PC-3 (cell line): ENCODE data around the gene BOLA3. TPM values are rescaled to one million over a fixed set of nuclear protein-coding genes. Genes with fewer than 3 reads are reported as not detected.
A peak's percentile ranks its signal among the peaks of the same experiment; 100 is the strongest.

Experiments
- ATAC-seq: fragments of 200-7000 bp; cut with Tn5 transposase; 2 replicates; pipeline ENCODE4 v1.9.1; 2020; ENCODE audit warnings: mild to moderate bottlenecking, moderate library complexity
- Bru-seq: library from RNA; stranded (reverse); fragments of 400-500 nt; gene quantifications from one replicate; lab custom pipeline; 2021; lab: Mats Ljungman, UMichigan
- BruChase-seq, 2 experiments: library from RNA; stranded (reverse); fragments of 400-500 nt; gene quantifications; one replicate each; lab custom pipeline; 2021; lab: Mats Ljungman, UMichigan
- BruUV-seq: library from RNA; stranded (reverse); fragments of 400-500 nt; replicated peaks from 2 replicates; lab custom pipeline; 2021; lab: Mats Ljungman, UMichigan
- CTCF ChIA-PET: fragments of 300-600 bp; sonication (Branson Sonifier 250); formaldehyde crosslinking; loops from one replicate; lab custom pipeline; 2022; ENCODE audit warnings: antibody characterized with exemption; lab: Charles Lee
- POLR2A ChIA-PET: fragments of 300-600 bp; sonication (Branson Sonifier 250); formaldehyde crosslinking; loops from one replicate; lab custom pipeline; 2022; ENCODE audit warnings: antibody characterized with exemption; ENCODE audit not compliant: unreplicated experiment; lab: Charles Lee
- DNase-seq: peaks from one replicate; pipeline ENCODE4 v3.0.0-alpha.2; 2015
- H2AFZ ChIP-seq: fragments of 300-600 bp; sonication (generic); 2 replicates; pipeline ENCODE4 v1.6.0; 2016; ENCODE audit warnings: antibody characterized with exemption, low read length
- H3F3A ChIP-seq: fragments of 300-600 bp; sonication (generic); one replicate; pipeline ENCODE4 v1.6.0; 2017; ENCODE audit warnings: antibody characterized with exemption, low read length, control low read depth, mild to moderate bottlenecking; ENCODE audit not compliant: unreplicated experiment
- H3K27ac ChIP-seq: fragments of 300-600 bp; sonication (generic); 2 replicates; pipeline ENCODE4 v1.5.1; 2016; ENCODE audit warnings: mild to moderate bottlenecking, low read length
- H3K27me3 ChIP-seq: fragments of 300-600 bp; sonication (generic); 2 replicates; pipeline ENCODE4 v1.6.1; 2016; ENCODE audit warnings: low read length, mixed read lengths
- H3K36me3 ChIP-seq: fragments of 300-600 bp; sonication (generic); 2 replicates; pipeline ENCODE4 v1.6.1; 2016; ENCODE audit warnings: low read depth, mixed run types, low read length, mixed read lengths
- H3K4me1 ChIP-seq: fragments of 300-600 bp; sonication (generic); 2 replicates; pipeline ENCODE4 v1.5.1; 2016; ENCODE audit warnings: low read length; ENCODE audit not compliant: insufficient read depth
- H3K4me2 ChIP-seq: fragments of 300-600 bp; sonication (generic); 2 replicates; pipeline ENCODE4 v1.6.0; 2016; ENCODE audit warnings: low read length
- H3K4me3 ChIP-seq: fragments of 300-600 bp; sonication (generic); 2 replicates; pipeline ENCODE4 v1.5.1; 2016; ENCODE audit warnings: mild to moderate bottlenecking, low read length, mixed read lengths
- H3K79me2 ChIP-seq: fragments of 300-600 bp; sonication (generic); 2 replicates; pipeline ENCODE4 v1.6.1; 2017; ENCODE audit warnings: low read length, mixed read lengths
- H3K9ac ChIP-seq: fragments of 300-600 bp; sonication (generic); 2 replicates; pipeline ENCODE4 v1.6.0; 2016; ENCODE audit warnings: mild to moderate bottlenecking, low read length
- H3K9me2 ChIP-seq: fragments of 300-600 bp; sonication (generic); replicated peaks from 2 replicates; pipeline ENCODE4 v1.6.1; 2016; ENCODE audit warnings: mixed run types, low read length, mixed read lengths
- H3K9me3 ChIP-seq: fragments of 300-600 bp; sonication (generic); 2 replicates; pipeline ENCODE4 v1.6.1; 2016; ENCODE audit warnings: low read length, mixed read lengths
- H4K20me1 ChIP-seq: fragments of 300-600 bp; sonication (generic); 2 replicates; pipeline ENCODE4 v1.6.1; 2016; ENCODE audit warnings: low read length, mixed read lengths
- EZH2 ChIP-seq: fragments of 300-600 bp; sonication (generic); IDR thresholded peaks from one replicate; pipeline ENCODE4 v1.6.1; 2017; ENCODE audit warnings: antibody characterized with exemption, mild to moderate bottlenecking, low read length; ENCODE audit not compliant: unreplicated experiment
- EZH2phosphoT487 ChIP-seq: fragments of 300-600 bp; sonication (generic); IDR thresholded peaks from 2 replicates; pipeline ENCODE4 v1.6.1; 2018; ENCODE audit warnings: mild to moderate bottlenecking, antibody characterized with exemption, low read length, borderline replicate concordance
- intact Hi-C: fragments of 100-400 bp; cut with micrococcal nuclease; formaldehyde crosslinking; loops from 2 replicates; pipeline ENCODE4 v1.9.0; 2023
- long read RNA-seq: library from polyadenylated mRNA; unstranded; transcript quantifications from one replicate; pipeline ENCODE4 v2.0.0, GENCODE V29; 2021; ENCODE audit not compliant: unreplicated experiment
- total RNA-seq: library from RNA; depleted of rRNA; stranded (reverse); fragments of >200 nt; gene quantifications from 2 replicates; pipeline ENCODE4 v1.2.3, GENCODE V29; 2014; rRNA removed
- TF ChIP-seq, protein P1 (sequence below): fragments of 300-600 bp; sonication (generic); conservative IDR thresholded peaks from 2 replicates; pipeline ENCODE4 v1.5.1; 2017; ENCODE audit warnings: antibody characterized with exemption, low read depth, mild to moderate bottlenecking, low read length

Gene BOLA3, protein sequence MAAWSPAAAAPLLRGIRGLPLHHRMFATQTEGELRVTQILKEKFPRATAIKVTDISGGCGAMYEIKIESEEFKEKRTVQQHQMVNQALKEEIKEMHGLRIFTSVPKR
- 60.9 and 104 TPM in 2 replicates for total RNA-seq
- percentile 54 among the genes with signal in this experiment for Bru-seq, nascent RNA
- percentile 52 among the genes with signal in this experiment for BruChase-seq, experiment 1, labeled RNA remaining after a 6-hour chase
- BruChase-seq, experiment 2, labeled RNA remaining after a 2-hour chase = percentile 45 among the genes with signal in this experiment
- long read RNA-seq, transcript BOLA3-204 (3 exons, 667 nt) = minor isoform, 11 of 65 reads
- long read RNA-seq, transcript BOLA3-201 (3 exons, 444 nt) = major isoform, 22 of 65 reads
- long read RNA-seq, transcript BOLA3-202 (4 exons, 639 nt) = minor isoform, 19 of 65 reads
- long read RNA-seq, transcript BOLA3-205 (2 exons, 2,982 nt) = minor isoform, 10 of 65 reads
- long read RNA-seq, partial matches to known transcripts = 2 of 65 reads
- long read RNA-seq, other reads (novel, unspliced or antisense) = 1 of 65 reads

- H3K9ac ChIP-seq = peak within 1 kb of the TSS; percentile 94
- peak within 1 kb of the TSS; percentile 95 for H3K4me2 ChIP-seq
These were observed at the start of gene BOLA3 for GRCh38 chr2:74147727-74148456. Gene BOLA3, minus strand, starts transcription at chr2:74147912. Its CDS starts 38 bp downstream, at chr2:74147874.

GRCh38 chr2:74197049-74197448 lies 49.3 kb upstream of the BOLA3 start:
- Histone ChIP-seq H3F3A (no peaks in the 10 kb centered on the region), H3K36me3 (no peaks in the 10 kb centered on the region; the same call in 1 of the 2 replicates), H3K79me2 (peaks cover 36% of the 10 kb centered on the region), H3K4me3 (no peak overlapping the region), H3K9me3 (no peaks in the 10 kb centered on the region), H4K20me1 (peaks cover 29% of the 10 kb centered on the region), H3K4me1 (peaks cover 26% of the 10 kb centered on the region), H3K4me2 (no peak overlapping the region), H3K9me2 (no peaks in the 10 kb centered on the region), H3K27ac (no peak overlapping the region), H3K9ac (no peak overlapping the region), H3K27me3 (no peaks in the 10 kb centered on the region), H2AFZ (no peak overlapping the region)
- CTCF ChIA-PET = no interaction called here
- TF ChIP-seq, protein P1, sequence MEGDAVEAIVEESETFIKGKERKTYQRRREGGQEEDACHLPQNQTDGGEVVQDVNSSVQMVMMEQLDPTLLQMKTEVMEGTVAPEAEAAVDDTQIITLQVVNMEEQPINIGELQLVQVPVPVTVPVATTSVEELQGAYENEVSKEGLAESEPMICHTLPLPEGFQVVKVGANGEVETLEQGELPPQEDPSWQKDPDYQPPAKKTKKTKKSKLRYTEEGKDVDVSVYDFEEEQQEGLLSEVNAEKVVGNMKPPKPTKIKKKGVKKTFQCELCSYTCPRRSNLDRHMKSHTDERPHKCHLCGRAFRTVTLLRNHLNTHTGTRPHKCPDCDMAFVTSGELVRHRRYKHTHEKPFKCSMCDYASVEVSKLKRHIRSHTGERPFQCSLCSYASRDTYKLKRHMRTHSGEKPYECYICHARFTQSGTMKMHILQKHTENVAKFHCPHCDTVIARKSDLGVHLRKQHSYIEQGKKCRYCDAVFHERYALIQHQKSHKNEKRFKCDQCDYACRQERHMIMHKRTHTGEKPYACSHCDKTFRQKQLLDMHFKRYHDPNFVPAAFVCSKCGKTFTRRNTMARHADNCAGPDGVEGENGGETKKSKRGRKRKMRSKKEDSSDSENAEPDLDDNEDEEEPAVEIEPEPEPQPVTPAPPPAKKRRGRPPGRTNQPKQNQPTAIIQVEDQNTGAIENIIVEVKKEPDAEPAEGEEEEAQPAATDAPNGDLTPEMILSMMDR = no peak
- no peak for TF ChIP-seq EZH2
- TF ChIP-seq EZH2phosphoT487 = no peak
- intact Hi-C loops = loop anchor here (5.0 kb wide), 1 partner anchor 260 kb away; the partner anchor contains the start of genes INO80B and WBP1
- BruUV-seq = no TSS peak
- ATAC-seq = no peak
- DNase-seq = no peak
- POLR2A ChIA-PET = no interaction called here

More at GRCh38 chr2:74147727-74148456, at the start of gene BOLA3:
- peak within 1 kb of the TSS; percentile 95 for H2AFZ ChIP-seq
- ChIA-PET CTCF (interaction anchor here (0.6 to 1.0 kb wide), 4 partner anchors 27 to 411 kb away, joined by 3 read pairs; partner anchors contain the start of genes MTHFD2 and TPRKB), POLR2A (no interaction called here)
- H3K36me3 ChIP-seq = 0 out of 2 replicates have a peak, but pooled peaks cover 9% of the 10 kb centered on the region
- H4K20me1 ChIP-seq = no peaks in the 10 kb centered on the region
- no peaks in the 10 kb centered on the region for H3K9me3 ChIP-seq
- peak; percentile 79 for DNase-seq
- peaks cover 13% of the 10 kb centered on the region for H3K4me1 ChIP-seq
- TF ChIP-seq, protein P1 = peak; percentile 75
- TF ChIP-seq EZH2 = no peak
- intact Hi-C loops = no loop called here
- H3K27me3 ChIP-seq = no peaks in the 10 kb centered on the region
- BruUV-seq = TSS peak; percentile 77
- H3K4me3 ChIP-seq = peak within 1 kb of the TSS; percentile 99
- H3K27ac ChIP-seq = peak within 1 kb of the TSS; percentile 13; the same call in 1 of the 2 replicates
- peaks cover 16% of the 10 kb centered on the region for H3K79me2 ChIP-seq
- no peaks in the 10 kb centered on the region for H3K9me2 ChIP-seq
- peak; percentile 92 for ATAC-seq
- peaks cover 6% of the 10 kb centered on the region for H3F3A ChIP-seq
